Measurements from ENCODE around the gene KRTAP12-2.
"Not testable (repeated sequence)": the region's sequence is repeated elsewhere in the genome, so short reads cannot be mapped to it uniquely, and the experiment has no call there.

DNA sequence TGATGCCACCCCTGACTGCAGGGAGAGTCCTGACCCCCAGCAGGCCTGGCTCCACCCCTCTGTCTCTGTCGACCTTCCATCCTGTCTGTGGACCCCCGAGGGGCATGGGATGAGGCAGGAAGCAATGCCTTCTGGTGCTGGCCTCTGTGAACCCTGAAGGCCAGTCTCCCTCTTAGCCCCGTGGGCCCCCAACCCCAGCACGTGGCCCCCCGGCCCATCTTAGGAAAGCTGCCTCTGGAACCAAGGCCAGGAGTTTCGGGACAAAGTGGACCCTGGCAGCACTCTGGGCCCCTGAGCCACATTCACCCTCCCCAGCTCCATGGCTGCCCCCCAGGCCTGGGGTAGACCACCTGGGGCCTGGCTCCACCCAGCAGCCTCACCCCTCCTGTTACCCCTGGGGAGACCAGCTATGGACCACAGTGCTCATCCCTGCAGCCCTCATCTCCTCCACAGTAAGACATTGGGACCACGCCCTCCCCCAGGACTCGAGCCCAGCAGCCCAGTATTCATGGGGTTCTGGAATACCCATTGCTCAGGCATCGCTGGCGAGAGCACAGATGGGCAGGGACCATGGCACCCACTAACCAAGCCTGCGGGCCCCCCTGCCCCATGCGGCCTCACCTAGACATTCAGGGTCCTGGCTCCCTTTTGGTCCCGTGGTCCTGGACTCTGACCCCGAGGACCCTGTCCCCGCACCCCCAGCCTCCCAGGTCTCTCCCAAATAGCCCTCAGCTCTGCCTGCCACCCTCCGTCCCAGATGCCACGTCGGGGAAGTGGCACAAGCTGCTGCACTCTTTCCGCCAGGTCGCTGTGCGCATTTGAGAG lies 28.0 kb downstream of the KRTAP12-2 start:
- TF ChIP-seq, protein P1, sequence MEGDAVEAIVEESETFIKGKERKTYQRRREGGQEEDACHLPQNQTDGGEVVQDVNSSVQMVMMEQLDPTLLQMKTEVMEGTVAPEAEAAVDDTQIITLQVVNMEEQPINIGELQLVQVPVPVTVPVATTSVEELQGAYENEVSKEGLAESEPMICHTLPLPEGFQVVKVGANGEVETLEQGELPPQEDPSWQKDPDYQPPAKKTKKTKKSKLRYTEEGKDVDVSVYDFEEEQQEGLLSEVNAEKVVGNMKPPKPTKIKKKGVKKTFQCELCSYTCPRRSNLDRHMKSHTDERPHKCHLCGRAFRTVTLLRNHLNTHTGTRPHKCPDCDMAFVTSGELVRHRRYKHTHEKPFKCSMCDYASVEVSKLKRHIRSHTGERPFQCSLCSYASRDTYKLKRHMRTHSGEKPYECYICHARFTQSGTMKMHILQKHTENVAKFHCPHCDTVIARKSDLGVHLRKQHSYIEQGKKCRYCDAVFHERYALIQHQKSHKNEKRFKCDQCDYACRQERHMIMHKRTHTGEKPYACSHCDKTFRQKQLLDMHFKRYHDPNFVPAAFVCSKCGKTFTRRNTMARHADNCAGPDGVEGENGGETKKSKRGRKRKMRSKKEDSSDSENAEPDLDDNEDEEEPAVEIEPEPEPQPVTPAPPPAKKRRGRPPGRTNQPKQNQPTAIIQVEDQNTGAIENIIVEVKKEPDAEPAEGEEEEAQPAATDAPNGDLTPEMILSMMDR (conservative IDR thresholded peaks at IDR 0.05 in 1 of 2, IDR thresholded peaks at IDR 0.05 in 1 of 2; ENCODE audit: extremely low read depth in 1 of 2, insufficient read depth in 1 of 2, low read depth in 1 of 2, low read length in 2 of 2): not testable (repeated sequence)
- TF ChIP-seq EZH2 (IDR thresholded peaks at IDR 0.05; ENCODE audit: borderline replicate concordance, low read length): not testable (repeated sequence)

All from mammary epithelial cell (primary cell).